Panc1 (cell line): ENCODE measurements around the gene MAGEA9B. TPM values are rescaled to one million over a fixed set of nuclear protein-coding genes. Genes with fewer than 3 reads are reported as not detected.

Source experiments
- ATAC-seq: fragments of 200-7000 bp; cut with Tn5 transposase; 2 replicates; pipeline ENCODE4 v1.9.1; 2020; ENCODE audit warnings: mild to moderate bottlenecking, moderate library complexity
- BruUV-seq: library from RNA; stranded (reverse); fragments of 400-500 nt; replicated peaks from 2 replicates; lab custom pipeline; 2021; lab: Mats Ljungman, UMichigan
- CTCF ChIA-PET: fragments of 300-600 bp; sonication (Branson Sonifier 250); formaldehyde crosslinking; loops from one replicate; lab custom pipeline; 2022; ENCODE audit warnings: antibody characterized with exemption; lab: Charles Lee
- POLR2A ChIA-PET: fragments of 300-600 bp; sonication (Branson Sonifier 250); formaldehyde crosslinking; loops from one replicate; lab custom pipeline; 2022; ENCODE audit warnings: antibody characterized with exemption; lab: Charles Lee
- DNase-seq: peaks from one replicate; pipeline ENCODE4 v3.0.0-alpha.2; 2010; ENCODE audit warnings: low read depth, low spot score
- H3K27ac ChIP-seq: 2 replicates; pipeline ENCODE4 v1.5.1; 2011; ENCODE audit warnings: mild to moderate bottlenecking, low read length, inconsistent platforms
- H3K27me3 ChIP-seq: fragments of 200-500 bp; sonication (Bioruptor generic); 2 replicates; pipeline ENCODE4 v1.6.0; 2014; ENCODE audit warnings: low read length, inconsistent platforms; ENCODE audit not compliant: control insufficient read depth, insufficient read depth
- H3K36me3 ChIP-seq: fragments of 200-500 bp; sonication (Bioruptor generic); 2 replicates; pipeline ENCODE4 v1.5.1; 2014; ENCODE audit warnings: inconsistent platforms, mild to moderate bottlenecking, low read length, moderate library complexity; ENCODE audit not compliant: control insufficient read depth, insufficient read depth
- H3K4me1 ChIP-seq: 2 replicates; pipeline ENCODE4 v1.5.1; 2011; ENCODE audit warnings: inconsistent platforms, mild to moderate bottlenecking, low read length, moderate library complexity; ENCODE audit not compliant: control insufficient read depth, insufficient read depth
- H3K4me3 ChIP-seq, 2 experiments: 2 replicates each; pipeline ENCODE4 v1.5.1; 2011 to 2012; ENCODE audit warnings: low read depth in 2 of 2, low read length in 2 of 2, mild to moderate bottlenecking in 2 of 2, inconsistent platforms in 1 of 2, moderate library complexity in 1 of 2
- H3K9me3 ChIP-seq: fragments of 200-500 bp; sonication (Bioruptor generic); 2 replicates; pipeline ENCODE4 v1.5.1; 2014; ENCODE audit warnings: low read depth, mild to moderate bottlenecking, inconsistent platforms, low read length, moderate library complexity; ENCODE audit not compliant: control insufficient read depth, insufficient read depth
- POLR2AphosphoS5 ChIP-seq: IDR thresholded peaks from 2 replicates; pipeline ENCODE4 v1.6.1; 2012; ENCODE audit warnings: mild to moderate bottlenecking, low read depth, low read length, moderate library complexity
- SIN3A ChIP-seq: IDR thresholded peaks from 2 replicates; pipeline ENCODE4 v1.6.1; 2012; ENCODE audit warnings: low read depth, mild to moderate bottlenecking, low read length, moderate library complexity, borderline replicate concordance; ENCODE audit not compliant: insufficient read depth
- TCF7L2 ChIP-seq: IDR thresholded peaks from 2 replicates; pipeline ENCODE4 v1.6.1; 2011; ENCODE audit warnings: mild to moderate bottlenecking, low read depth, low read length, inconsistent platforms
- in situ Hi-C: cut with HindIII; loops from 2 replicates; pipeline ENCODE4 v1.10.0; 2016; ENCODE audit warnings: low sequenced_read_pairs, low pct_unique_long_range_greater_than_20kb
- intact Hi-C: fragments of 100-400 bp; cut with micrococcal nuclease; formaldehyde crosslinking; loops from one replicate; pipeline ENCODE4 v1.10.0; 2022; ENCODE audit not compliant: unreplicated experiment
- total RNA-seq: library from RNA; stranded (reverse); gene quantifications from one replicate; pipeline ENCODE4 v1.2.1, GENCODE V29; 2021; ENCODE audit not compliant: unreplicated experiment
- TF ChIP-seq, protein P1 (sequence below), 2 experiments: IDR thresholded peaks; 2 replicates each; pipeline ENCODE4 v1.6.1; 2011 to 2012; ENCODE audit warnings: low read depth in 2 of 2, control low read depth in 1 of 2, low read length in 1 of 2, mild to moderate bottlenecking in 1 of 2, moderate library complexity in 1 of 2; ENCODE audit not compliant: insufficient read depth in 1 of 2
- TF ChIP-seq, protein P2 (sequence below): fragments of 450-650 bp; IDR thresholded peaks from 2 replicates; pipeline ENCODE4 v1.5.1; 2017; ENCODE audit warnings: mild to moderate bottlenecking

Gene MAGEA9B
- total RNA-seq, 1 experiment from 2014 or later: not detected

DNA sequence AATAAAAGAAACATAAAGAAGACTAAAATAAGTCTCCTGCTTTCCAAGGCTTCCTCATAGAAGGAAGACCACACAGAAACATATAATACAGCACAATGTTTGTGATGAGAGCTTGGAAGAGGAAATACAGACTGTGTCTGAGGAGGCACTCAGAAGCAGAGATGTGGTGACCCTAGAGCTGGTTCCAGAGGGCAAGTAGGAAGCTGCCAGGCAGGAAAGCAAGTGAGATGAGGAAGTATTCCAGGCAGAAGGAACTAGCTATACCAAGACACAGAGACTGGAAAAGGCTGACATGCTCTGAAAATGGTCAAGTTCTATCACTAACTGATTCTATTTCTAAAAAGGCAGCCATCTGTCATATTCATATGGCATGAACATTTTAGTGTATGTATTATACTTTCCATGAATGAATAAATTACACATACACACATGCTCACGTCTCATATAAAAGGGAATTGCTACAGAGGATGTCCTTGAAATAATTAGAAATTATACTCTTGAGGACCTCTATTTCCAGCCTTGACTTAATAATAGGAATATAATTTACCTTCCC lies 24.4 kb upstream of the MAGEA9B start:
- POLR2A ChIA-PET: no interaction called here
- no peak for ATAC-seq
- Histone ChIP-seq H3K27me3 (no peaks in the 10 kb centered on the region), H3K4me1 (no peaks in the 10 kb centered on the region), H3K36me3 (no peaks in the 10 kb centered on the region), H3K27ac (no peak overlapping the region), H3K4me3 (no peak overlapping the region), H3K9me3 (no peaks in the 10 kb centered on the region)
- TF ChIP-seq TCF7L2: no peak
- CTCF ChIA-PET: no interaction called here
- in situ Hi-C loops (no loop called here), intact Hi-C loops (no loop called here)
- BruUV-seq: no TSS peak
- DNase-seq: no peak

DNA sequence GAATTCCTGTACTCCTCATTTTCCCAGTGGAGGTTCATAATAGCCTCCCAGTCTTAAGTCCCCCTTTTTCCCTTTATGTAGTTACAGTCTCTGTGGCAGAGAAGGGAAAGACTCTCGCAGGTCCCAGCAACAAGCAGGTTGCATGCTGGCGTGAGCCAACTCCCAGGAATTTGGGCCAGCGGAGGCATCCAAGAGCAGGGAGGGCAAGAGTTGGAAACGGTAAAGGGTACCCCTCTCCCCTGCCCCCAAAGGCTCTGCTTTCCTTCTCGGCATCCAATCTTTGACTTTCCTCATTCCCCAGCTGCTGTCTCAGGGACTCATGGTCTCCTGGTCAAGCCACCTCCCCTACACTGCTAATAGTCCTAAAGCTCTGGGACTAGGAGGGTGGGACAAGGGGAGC lies 23.3 kb upstream of the MAGEA9B start:
- intact Hi-C loops: no loop called here
- POLR2A ChIA-PET: no interaction called here
- BruUV-seq: no TSS peak

DNA sequence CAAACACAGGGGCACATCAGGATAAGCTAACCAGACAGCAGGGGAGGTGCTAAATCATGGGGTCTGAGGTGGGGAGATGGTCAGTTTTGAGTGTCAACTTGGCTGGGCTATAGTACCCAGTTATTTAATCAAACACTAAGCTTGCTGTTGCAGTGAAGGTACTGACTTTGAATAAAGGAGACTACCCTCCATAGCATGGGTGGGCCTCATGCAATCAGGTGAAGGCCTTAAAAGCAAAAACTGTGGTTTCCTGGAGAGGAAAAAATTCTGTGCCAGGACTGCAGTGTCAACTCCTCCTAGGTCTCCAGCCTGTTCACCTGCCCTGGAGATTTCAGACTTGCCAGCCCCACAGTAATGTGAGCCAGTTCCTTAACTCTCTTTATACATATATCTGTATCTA lies 20.4 kb upstream of the MAGEA9B start:
- H3K27ac ChIP-seq: no peak overlapping the region
- H3K36me3 ChIP-seq: no peaks in the 10 kb centered on the region
- DNase-seq: no peak
- TF ChIP-seq, protein P1, sequence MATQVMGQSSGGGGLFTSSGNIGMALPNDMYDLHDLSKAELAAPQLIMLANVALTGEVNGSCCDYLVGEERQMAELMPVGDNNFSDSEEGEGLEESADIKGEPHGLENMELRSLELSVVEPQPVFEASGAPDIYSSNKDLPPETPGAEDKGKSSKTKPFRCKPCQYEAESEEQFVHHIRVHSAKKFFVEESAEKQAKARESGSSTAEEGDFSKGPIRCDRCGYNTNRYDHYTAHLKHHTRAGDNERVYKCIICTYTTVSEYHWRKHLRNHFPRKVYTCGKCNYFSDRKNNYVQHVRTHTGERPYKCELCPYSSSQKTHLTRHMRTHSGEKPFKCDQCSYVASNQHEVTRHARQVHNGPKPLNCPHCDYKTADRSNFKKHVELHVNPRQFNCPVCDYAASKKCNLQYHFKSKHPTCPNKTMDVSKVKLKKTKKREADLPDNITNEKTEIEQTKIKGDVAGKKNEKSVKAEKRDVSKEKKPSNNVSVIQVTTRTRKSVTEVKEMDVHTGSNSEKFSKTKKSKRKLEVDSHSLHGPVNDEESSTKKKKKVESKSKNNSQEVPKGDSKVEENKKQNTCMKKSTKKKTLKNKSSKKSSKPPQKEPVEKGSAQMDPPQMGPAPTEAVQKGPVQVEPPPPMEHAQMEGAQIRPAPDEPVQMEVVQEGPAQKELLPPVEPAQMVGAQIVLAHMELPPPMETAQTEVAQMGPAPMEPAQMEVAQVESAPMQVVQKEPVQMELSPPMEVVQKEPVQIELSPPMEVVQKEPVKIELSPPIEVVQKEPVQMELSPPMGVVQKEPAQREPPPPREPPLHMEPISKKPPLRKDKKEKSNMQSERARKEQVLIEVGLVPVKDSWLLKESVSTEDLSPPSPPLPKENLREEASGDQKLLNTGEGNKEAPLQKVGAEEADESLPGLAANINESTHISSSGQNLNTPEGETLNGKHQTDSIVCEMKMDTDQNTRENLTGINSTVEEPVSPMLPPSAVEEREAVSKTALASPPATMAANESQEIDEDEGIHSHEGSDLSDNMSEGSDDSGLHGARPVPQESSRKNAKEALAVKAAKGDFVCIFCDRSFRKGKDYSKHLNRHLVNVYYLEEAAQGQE (IDR thresholded peaks at IDR 0.05; ENCODE audit: insufficient read depth in 1 of 2, low read depth in 2 of 2, low read length in 1 of 2): no peak
- TF ChIP-seq, protein P2, sequence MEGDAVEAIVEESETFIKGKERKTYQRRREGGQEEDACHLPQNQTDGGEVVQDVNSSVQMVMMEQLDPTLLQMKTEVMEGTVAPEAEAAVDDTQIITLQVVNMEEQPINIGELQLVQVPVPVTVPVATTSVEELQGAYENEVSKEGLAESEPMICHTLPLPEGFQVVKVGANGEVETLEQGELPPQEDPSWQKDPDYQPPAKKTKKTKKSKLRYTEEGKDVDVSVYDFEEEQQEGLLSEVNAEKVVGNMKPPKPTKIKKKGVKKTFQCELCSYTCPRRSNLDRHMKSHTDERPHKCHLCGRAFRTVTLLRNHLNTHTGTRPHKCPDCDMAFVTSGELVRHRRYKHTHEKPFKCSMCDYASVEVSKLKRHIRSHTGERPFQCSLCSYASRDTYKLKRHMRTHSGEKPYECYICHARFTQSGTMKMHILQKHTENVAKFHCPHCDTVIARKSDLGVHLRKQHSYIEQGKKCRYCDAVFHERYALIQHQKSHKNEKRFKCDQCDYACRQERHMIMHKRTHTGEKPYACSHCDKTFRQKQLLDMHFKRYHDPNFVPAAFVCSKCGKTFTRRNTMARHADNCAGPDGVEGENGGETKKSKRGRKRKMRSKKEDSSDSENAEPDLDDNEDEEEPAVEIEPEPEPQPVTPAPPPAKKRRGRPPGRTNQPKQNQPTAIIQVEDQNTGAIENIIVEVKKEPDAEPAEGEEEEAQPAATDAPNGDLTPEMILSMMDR: no peak
- TF ChIP-seq TCF7L2 (no peak), SIN3A (no peak), POLR2AphosphoS5 (no peak)
- H3K4me1 ChIP-seq: no peaks in the 10 kb centered on the region
- ATAC-seq: no peak
- no peak overlapping the region for H3K4me3 ChIP-seq
- POLR2A ChIA-PET: no interaction called here
- CTCF ChIA-PET: no interaction called here
- in situ Hi-C loops: no loop called here
- H3K9me3 ChIP-seq: no peaks in the 10 kb centered on the region
- no TSS peak for BruUV-seq
- intact Hi-C loops: no loop called here
- no peaks in the 10 kb centered on the region for H3K27me3 ChIP-seq

More for the DNA sequence above, 23.3 kb upstream of the MAGEA9B start:
- Histone ChIP-seq H3K9me3 (no peaks in the 10 kb centered on the region), H3K4me3 (no peak overlapping the region), H3K4me1 (no peaks in the 10 kb centered on the region), H3K36me3 (no peaks in the 10 kb centered on the region), H3K27ac (no peak overlapping the region), H3K27me3 (no peaks in the 10 kb centered on the region)
- TF ChIP-seq SIN3A: no peak
- TF ChIP-seq, protein P2: no peak
- TF ChIP-seq, protein P1 (IDR thresholded peaks at IDR 0.05; ENCODE audit: insufficient read depth in 1 of 2, low read depth in 2 of 2, low read length in 1 of 2): no peak
- no peak for TF ChIP-seq POLR2AphosphoS5
- TF ChIP-seq TCF7L2: no peak
- ATAC-seq (no peak), DNase-seq (no peak)
- CTCF ChIA-PET: no interaction called here
- in situ Hi-C loops: no loop called here
